CD4-positive, alpha-beta T cell treated with Interleukin-15 for 4 hours (primary cell): ENCODE results near the gene B4GALT4.

ENCODE experiments used
- DNase-seq: peaks from one replicate; pipeline ENCODE4 v3.0.0-alpha.2; 2020; ENCODE audit warnings: low spot score

B4GALT4 gene

DNA sequence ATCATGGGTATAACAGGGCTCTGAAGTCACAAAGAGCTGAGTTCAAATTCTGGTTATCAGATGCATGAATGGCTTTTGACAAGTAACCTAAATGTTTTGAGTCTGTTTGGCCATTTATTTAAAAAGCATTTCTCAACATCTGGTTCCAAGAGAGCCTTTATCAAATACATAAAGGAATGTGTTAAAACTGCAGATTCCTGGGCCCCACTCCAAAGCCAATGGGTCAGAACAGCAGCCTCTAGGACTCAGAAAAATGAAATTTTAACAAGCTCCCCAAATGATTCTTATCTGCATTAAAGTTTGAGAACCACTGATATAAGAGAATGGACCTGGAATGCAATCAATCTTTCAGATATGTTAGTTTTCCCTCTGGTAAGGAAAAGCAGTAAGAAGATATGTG lies 3.4 kb downstream of the B4GALT4 start:
- DNase-seq, result no peak

DNA sequence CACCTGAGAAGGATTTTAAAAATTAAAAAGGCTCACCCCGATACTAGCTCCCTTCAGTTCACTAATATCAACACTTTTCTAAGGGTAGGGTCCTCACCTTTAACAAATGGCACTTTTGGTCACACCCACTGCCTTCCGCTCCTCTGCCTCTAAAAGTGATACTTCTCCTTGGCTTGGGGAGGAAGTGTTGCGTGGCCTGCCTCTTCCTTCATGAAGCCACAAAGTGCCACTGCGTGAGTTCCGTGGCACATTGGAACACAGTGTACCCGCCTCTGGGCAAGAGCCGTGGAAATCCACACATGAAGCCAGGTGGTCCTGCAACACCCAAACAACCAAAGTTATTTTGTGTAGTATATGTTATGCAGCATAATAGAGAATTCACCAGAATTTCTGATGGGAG lies 3.9 kb downstream of the B4GALT4 start:
- peak; percentile 14 for DNase-seq

DNA sequence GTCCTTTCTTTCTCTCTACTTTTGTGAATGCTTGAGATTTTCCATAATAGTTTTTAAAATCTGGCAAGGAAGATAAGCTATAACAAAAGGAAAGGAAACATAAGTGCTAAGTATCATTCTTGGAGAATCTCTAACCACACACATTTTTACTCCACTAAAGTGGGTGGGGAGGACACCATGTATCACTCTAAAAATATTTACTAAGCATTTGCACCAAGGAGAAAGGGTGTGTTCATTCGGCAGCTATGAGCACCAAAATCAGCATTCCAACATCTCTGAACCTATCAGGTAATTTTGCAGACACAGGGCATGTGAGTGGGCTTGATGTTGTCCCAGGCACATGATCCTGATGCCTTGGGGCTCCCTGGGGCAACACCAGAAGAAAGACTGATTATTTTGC lies 5.5 kb downstream of the B4GALT4 start:
- no peak for DNase-seq

DNA sequence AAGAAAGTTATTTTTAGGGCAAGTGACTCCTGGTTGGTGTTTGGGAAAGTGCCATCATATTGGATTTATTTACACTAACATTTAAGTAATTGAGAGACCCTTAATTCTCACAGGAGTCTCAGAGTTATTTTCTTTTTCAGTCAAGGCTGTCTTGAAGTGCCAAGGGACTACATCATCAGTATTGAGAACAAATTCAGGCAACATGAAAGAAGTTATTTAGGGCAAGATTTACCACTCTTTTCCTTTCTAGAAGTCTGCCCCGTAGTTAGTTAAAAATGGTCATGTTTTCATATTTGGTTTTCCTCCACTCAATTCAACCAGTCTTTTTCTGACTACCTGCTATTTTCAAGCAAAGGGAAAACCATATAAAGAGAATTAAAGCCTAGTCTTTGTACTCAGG lies 6.1 kb downstream of the B4GALT4 start:
- no peak for DNase-seq

DNA sequence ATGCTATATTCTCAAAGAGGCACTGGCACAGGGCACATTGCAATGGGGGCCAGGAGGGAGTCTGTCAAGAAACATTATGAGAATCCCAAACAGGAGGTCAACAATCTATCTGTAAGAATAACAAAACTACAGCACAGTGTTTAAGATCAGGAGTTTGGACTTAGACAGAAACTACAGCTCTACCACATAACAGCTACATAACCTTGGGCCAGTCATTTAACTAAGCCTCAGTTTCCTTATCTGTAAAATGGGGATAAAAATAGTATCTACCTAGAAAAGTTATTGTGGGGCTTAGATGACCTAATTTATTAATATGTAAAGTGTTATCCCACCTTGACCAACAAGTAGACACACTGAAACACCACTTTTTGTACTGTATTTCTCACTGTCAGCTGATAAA lies 9.9 kb downstream of the B4GALT4 start:
- DNase-seq, result no peak

DNA sequence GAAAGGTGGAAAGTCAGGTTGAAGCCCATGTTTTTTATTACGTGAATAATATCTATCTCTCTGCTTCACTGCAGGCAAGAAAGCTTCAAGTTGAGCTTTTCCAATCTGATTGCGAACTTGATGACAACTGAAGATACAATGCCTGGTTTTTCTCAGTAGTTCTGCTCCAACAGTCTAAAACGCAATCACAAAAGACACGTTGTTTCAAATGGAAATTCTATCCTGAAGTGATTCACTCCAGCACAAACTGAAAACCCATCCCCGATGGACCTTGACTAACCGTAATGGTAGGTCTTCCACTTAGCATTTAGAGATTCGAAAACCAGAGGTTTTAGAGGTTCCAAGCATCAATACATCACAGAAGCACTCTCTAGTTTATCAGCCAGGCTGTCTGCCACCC lies 10.6 kb downstream of the B4GALT4 start:
- DNase-seq, result no peak

DNA sequence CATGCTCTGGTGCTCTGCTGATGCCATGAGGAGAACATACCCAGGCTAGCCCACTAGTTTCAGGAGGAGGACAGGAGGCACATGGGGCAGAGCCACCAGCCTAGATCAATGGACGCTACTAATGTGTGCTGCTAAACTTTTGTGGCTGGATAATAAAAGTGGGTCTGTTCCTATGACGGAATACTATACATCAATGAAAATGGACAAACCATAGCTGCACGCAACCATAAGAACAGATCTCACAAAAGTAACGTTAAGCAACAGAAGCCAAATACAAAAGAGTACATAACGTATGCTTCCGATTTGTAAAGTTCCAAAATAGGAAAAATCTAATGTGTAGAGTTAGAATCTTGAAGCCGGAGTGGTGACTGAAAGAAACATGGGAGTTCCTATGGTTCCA lies 11.5 kb downstream of the B4GALT4 start:
- DNase-seq, result no peak

DNA sequence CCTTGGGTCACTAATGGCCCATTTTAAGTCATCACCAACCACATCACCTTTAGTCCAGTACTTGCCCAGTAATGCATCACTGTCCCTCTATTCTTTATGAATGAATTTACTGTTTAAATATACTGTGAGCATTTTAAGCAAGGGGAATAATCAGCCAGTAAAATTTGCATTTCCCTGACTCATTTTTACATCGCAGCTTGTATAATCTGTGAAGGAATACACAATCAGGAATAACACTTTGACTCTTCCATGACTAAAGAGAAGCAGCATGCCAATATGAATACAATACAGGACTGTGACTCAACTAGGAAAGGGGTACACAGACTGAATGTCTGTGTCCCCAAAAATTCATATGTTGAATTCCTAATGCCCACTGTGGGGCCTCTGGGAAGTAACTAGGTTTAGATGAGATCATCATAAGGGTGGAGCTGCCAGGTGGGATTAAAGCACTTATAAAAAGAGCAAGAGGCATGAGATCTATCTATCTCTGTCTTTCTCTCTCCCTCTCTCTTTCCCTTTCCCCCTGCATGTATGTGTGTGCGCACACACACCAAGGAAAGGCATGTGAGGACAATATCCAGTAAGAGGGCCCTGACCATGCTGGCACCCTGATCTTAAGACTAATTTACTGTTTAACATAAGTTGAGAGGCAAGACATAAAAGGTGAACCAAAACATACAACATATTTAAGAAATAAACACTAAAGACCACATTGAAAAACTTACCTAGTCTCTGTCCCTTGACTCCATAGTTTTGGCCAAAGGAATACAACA lies 12.1 kb downstream of the B4GALT4 start:
- no peak for DNase-seq

DNA sequence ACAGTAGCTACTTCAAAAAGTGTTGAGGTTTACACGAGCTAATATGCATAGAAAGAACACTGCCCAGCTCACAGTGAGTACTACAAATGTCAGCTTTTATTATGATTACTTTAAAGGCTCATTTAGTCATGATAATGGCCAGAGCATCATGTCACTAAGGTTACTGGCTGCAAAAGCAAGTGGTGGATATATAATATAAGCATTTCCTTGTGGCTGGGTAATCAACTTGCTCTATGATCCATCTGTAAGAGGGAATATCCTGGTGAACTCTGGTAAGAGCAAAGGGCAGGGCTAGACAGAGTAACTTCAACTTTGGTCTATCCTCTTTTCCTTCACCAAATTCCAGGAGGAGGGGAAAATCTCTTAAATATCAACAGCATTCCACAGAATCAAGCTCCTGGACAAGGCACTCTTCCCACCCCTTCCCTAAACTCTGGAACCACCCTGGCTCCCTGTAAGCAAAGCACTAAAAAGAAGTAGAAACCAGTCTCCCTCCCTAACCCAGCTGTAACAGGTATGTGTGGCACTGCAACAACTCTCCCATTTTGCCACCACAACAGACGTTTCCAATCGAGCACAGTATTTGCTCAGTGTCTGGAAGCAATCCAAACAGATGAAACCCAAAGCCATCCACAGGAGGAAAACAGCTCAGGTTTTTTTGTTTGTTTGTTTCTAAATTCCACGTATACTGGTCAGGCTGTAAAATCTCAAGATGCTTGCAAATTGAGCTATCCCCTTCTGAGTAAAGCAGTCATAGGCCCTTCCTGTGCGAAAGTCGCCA lies 13.4 kb downstream of the B4GALT4 start:
- no peak for DNase-seq

DNA sequence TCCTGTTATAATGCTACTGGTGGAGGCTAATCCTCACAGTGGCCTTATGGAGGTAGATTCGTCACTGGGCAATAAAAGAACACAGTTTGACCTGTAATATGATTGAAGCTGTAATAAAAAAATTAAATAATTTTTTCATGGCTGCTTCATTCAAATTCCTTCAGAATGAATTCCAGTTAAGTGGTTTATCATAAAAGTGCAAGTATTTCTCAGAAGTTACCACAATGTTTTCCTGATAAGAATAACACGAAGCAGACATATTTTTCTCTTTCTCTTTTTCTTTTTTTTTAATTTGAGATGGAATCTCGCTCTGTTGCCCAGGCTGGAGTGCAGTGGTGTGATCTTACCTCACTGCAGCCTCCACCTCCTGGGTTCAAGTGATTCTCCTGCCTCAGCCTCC lies 15.6 kb downstream of the B4GALT4 start:
- DNase-seq, result no peak

DNA sequence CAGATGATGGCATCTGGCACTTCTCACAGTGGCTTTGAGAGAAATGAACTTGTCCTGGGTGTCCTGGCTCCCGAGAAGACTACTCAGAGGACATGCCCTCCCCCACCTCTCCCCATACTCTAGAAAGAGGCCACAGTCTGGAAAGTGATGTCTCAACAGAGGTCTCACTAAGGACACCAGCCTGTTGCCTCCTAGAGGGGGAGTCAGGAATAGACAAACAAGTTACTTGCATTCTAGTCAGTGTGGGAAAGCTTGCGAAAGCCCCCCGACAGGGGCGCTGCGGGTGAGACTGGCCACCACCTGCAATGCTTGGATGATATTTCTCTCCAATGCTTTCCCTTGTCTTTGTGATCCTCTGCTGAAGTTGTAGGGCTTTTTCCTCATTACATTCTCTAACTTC lies 17.2 kb downstream of the B4GALT4 start:
- DNase-seq, result no peak

DNA sequence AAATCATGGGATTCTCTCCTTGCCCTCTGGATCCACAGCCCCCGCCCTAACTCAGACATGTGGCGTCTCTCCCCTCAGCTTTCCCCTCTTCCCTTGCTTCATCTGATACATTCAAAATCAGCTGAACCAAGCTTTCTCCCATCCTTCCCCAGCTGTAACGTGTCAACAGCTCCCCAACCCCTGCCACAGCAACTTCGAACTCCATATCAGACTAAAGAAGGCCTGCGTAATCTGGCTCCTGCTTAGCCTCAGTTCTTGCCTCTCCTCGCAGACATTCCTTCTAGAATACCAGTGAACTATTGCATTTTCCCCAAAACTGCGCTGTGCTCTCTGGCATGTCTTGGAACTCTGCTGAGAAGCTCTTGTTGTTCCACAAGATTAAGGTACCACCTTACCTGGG lies 18.3 kb downstream of the B4GALT4 start:
- DNase-seq, result no peak

DNA sequence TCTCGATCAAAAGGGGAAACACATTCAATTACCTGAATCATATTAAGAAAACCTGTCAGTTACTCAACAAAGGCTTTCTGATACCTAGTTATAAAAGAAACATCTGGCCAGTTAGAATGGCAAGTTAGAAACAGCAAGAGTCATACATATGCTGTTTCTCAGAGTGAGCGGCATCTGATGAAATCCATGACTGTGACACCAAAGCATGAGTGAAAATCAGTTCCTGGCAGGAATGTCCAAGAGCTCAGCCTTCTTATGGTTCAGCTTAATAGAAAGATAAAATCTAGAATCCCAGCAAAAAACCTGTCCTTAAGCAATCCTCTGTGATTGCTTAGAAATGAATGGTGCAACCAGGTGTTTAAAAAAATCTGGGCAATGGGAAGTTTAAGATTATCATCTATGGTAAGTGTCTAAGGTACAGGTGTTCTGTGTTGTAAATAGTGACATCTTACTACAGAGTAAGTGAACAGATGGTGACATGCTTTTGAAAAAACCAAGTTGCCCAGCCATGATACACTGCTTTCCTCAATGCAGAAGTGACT lies 18.8 kb downstream of the B4GALT4 start:
- DNase-seq, result no peak

DNA sequence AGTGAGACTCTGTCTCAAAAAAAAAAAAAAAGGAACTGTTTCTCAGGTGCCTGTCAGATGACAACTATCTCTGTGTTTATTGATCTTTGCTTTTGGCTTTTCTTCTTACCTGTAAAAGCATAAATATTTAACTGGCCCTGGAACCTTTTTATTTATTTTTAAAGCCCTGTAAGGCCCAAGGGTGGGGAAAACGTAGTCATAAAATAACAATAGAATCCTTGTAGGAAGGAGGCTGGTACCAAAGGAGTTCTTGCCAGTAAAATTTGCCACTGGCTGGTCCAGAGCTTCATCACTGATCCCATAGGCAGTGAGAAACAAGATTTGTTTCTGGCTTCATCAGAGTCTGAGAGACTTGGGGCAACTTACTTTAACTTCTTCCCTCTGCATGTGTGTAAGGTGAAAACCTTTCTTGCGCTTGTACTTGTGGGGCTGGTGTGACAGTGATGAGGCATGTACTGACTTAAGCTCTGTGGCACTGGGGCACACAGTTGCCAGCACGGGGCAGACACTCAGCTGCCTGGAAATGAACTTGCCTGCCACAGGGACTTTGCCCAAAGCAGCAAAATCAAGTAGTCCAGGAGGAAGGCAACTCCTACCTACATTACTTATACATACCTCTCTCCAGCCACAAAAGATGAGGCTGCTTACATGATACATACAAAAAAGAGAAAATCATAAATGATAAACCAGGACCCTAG lies 19.6 kb downstream of the B4GALT4 start:
- DNase-seq, result no peak

DNA sequence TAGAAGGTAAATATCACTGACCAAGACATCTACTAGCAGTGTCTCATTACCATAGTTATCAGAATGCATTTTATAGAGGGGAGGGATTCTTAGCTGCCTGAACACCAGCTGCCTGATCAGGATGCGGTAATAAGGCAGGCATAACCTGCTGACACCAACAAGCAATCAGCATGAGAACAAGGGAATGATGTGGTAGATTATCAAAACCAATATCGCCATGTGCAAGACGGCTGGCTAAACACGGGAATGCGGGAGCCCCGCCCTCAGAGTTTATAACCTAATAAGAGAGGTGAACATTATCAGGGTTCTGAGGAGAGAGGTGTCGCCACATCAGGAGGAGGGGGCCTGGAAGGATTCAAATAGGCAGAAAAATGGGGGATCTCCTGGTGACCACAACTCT lies 20.5 kb downstream of the B4GALT4 start:
- DNase-seq, result no peak

DNA sequence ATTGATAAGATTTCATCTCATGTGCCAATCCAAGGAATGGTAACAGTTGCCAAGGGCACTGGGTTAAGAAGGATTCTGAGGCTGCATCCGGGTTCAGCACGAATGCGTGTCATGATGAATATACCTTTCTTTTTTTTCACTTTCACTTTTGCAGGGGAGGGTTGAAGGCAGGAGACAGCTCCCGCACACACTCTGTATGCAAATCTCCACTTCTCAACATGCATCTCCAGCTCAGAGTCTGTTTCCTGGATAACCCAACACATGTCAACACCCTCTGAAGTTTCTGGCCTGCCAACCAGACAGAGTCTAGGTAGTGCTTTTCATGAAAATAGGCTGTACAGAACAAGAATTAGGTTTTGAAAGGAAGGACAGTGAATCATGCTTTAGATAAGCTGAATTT lies 21.6 kb downstream of the B4GALT4 start:
- peak; percentile 43 for DNase-seq

DNA sequence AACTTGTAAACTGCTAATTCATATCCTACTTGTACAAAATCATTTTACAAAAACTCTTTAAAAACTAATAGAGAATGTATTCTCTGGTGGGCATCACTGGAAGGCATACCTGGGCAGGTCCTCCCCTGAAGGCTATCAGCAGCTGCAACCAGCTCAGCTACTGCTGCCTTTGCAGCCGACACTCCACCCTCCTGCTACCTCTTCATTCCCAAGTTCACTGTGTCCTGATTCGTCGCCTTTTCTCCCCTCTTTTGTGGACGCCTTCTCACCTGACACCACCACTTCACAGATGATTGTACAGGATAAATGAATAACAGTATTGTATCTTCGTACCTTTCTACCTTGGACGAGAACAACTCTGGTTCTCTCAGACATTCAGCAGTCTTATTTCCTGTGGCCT lies 28.9 kb downstream of the B4GALT4 start:
- no peak for DNase-seq

DNA sequence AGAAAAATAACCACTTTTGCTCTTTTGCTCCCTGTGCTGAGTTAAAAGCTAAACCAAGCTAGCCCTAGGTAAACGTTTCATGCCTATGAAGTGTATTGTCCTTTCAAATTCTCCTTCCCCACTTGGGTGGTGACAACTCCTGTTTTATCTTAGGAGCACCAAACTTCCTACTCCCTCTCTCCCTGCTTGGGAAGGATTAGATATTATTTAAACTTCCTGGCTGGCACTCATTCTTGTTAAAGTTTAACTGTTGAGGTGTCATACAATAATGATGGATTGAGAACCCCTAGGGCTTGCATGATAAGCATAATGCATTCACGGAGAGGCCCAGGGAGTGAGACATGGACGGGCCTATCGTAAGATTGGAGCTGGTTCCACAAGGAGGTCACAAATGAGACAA lies 29.5 kb downstream of the B4GALT4 start:
- DNase-seq, result no peak

DNA sequence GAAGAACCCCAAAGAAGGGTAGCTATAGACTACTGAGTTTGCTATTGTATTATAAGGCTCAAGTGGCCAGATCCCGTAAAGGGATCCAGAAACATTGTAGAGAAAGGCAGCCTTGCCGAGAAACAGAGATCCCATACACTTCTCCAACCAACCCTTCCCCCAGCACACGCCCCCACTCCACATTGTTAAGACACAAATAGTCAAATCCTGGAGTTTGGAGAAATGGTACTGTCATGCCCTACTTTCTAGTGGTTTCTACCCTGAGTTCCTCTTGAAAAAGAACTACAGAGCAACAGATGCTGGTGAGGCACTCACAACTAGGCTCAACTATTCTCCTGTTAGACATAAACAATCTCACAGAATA lies 33.2 kb downstream of the B4GALT4 start:
- no peak for DNase-seq

DNA sequence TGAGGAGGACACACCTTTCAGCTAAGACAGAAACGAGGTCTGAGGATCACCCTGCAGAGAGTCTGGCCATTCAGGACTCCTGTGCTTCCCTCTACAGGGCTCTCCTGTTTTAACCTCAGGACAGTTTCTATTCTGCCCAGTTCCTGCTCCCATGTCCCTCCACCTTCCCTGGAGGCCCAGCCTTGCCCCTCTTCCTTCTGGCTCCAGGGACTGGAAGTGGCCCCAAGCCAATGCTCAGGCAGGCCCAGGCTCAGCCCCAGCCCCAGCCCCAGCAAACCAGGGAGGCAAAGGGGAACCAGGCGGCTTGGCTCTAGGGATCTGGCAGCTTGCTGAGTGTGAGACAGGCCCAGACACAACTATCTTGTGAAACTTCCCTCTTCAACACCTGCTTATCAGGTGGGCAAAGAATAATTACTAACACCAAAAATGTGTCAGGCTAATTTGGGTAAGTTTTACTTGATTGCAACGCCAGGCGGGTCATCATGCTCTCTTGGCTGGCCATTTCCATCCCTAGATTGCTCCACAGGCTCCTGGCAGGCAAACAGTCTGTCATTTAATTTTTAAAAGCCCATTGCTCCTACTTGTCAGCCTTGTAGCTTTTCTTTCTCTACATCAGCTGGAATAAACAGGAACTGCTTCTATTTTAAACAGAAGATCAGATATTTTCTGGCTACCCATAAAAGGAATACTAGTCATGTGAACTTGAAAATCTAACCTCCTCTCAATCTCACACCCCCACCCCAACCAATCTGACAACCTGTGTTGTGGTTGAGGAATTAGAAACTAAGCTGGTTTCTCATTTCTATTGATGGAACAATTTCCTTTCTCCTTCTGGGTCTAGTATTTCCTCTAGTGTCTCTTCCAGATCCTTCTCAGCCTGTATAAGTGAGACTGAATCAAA lies 33.8 kb downstream of the B4GALT4 start:
- no peak for DNase-seq

DNA sequence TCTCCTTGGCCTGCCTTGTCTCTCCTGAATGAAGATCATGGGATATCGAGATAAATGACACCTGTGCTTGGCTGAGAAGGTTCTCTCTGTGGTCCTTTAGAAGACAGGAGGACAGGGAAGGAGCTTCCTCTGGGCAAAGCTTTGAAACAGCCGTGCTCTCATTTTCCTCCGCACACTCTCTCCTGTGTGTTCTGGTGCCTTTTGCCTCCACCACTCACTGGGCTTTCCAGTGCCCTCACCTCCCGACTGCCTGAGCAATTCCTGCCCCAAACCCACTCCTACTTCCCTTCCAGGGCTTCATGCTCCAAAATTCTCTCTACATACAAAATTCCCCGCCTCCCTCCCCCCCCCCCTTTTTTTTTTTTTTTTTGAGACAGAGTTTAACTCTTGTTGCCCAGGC lies 35.0 kb downstream of the B4GALT4 start:
- no peak for DNase-seq

DNA sequence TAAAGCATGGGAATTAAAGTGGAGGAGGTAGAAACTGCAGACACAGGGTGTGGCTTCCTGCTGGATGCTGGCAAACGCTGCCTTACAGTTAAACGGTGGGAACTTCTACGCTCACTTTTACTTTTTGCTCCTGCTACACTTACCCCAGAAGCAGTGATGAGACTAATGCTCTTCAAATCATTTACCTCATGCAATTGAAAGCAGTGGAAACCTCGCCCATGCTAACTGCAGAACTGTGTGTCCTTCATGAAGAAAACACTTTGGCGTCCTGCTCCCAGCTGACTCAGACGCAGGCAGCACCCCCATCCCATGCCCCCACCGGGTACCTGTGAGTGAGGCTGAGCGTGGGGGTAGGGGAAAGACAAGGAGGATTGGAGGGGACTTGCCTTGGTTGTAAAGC lies 35.5 kb downstream of the B4GALT4 start:
- DNase-seq, result no peak
